Trophoblast cell (in vitro differentiated cells and primary cell): ENCODE data around the gene MPLKIP.
A peak's percentile ranks its signal among the peaks of the same experiment; 100 is the strongest.
"Not testable (repeated sequence)": the region's sequence is repeated elsewhere in the genome, so short reads cannot be mapped to it uniquely, and the experiment has no call there.

Experiments used
- DNase-seq, 2 donors: peaks; one replicate each; pipeline ENCODE4 v3.0.0-alpha.2; 2016
- H2AFZ ChIP-seq: 2 replicates; pipeline ENCODE4 v1.6.1; 2013; ENCODE audit warnings: low read length, moderate library complexity, mild to moderate bottlenecking; ENCODE audit not compliant: insufficient read depth, poor library complexity
- H2AK5ac ChIP-seq: 2 replicates; pipeline ENCODE4 v1.6.1; 2013; ENCODE audit warnings: mild to moderate bottlenecking, low read length
- H2BK120ac ChIP-seq: 2 replicates; pipeline ENCODE4 v1.6.1; 2013; ENCODE audit warnings: low read length, mild to moderate bottlenecking, moderate library complexity; ENCODE audit not compliant: insufficient read depth, poor library complexity
- H2BK12ac ChIP-seq: 2 replicates; pipeline ENCODE4 v1.6.1; 2013; ENCODE audit warnings: mild to moderate bottlenecking, low read length, moderate library complexity
- H2BK5ac ChIP-seq: 2 replicates; pipeline ENCODE4 v1.6.1; 2013; ENCODE audit warnings: low read length, low read depth, moderate library complexity, mild to moderate bottlenecking; ENCODE audit not compliant: poor library complexity
- H3K14ac ChIP-seq: 2 replicates; pipeline ENCODE4 v1.6.1; 2013; ENCODE audit warnings: mild to moderate bottlenecking, low read length
- H3K18ac ChIP-seq: 2 replicates; pipeline ENCODE4 v1.6.1; 2013; ENCODE audit warnings: mild to moderate bottlenecking, low read length
- H3K23ac ChIP-seq: 2 replicates; pipeline ENCODE4 v1.6.1; 2013; ENCODE audit warnings: low read length
- H3K27ac ChIP-seq: 2 replicates; pipeline ENCODE4 v1.5.1; 2013; ENCODE audit warnings: low read depth, mild to moderate bottlenecking, inconsistent platforms, low read length, moderate library complexity
- H3K27me3 ChIP-seq: 2 replicates; pipeline ENCODE4 v1.6.1; 2013; ENCODE audit warnings: inconsistent platforms, mild to moderate bottlenecking, low read length, moderate library complexity; ENCODE audit not compliant: insufficient read depth
- H3K36me3 ChIP-seq, 2 experiments: 1 replicate in 1 of 2; 2 replicates in 1 of 2; pipeline ENCODE4 v1.6.1; 2013; ENCODE audit warnings: low read length in 2 of 2, mild to moderate bottlenecking in 2 of 2, moderate library complexity in 1 of 2; ENCODE audit not compliant: insufficient read depth in 2 of 2, control insufficient read depth in 1 of 2
- H3K4ac ChIP-seq: 2 replicates; pipeline ENCODE4 v1.6.1; 2013; ENCODE audit warnings: low read depth, mild to moderate bottlenecking, low read length, moderate library complexity
- H3K4me1 ChIP-seq, 2 experiments: 1 replicate in 1 of 2; 2 replicates in 1 of 2; pipeline ENCODE4 v1.6.1; 2013; ENCODE audit warnings: low read length in 2 of 2, mild to moderate bottlenecking in 2 of 2, moderate library complexity in 1 of 2; ENCODE audit not compliant: insufficient read depth in 2 of 2, control insufficient read depth in 1 of 2
- H3K4me2 ChIP-seq: 2 replicates; pipeline ENCODE4 v1.6.1; 2013; ENCODE audit warnings: inconsistent platforms, mild to moderate bottlenecking, low read length, moderate library complexity
- H3K4me3 ChIP-seq: 2 replicates; pipeline ENCODE4 v1.5.1; 2013; ENCODE audit warnings: mild to moderate bottlenecking, low read depth, low read length, inconsistent platforms
- H3K79me1 ChIP-seq: one replicate; pipeline ENCODE4 v1.6.1; 2013; ENCODE audit warnings: low read length
- H3K79me2 ChIP-seq: 2 replicates; pipeline ENCODE4 v1.6.1; 2013; ENCODE audit warnings: low read length, mild to moderate bottlenecking; ENCODE audit not compliant: control insufficient read depth, insufficient read depth, poor library complexity
- H3K9ac ChIP-seq: 2 replicates; pipeline ENCODE4 v1.6.1; 2013; ENCODE audit warnings: mild to moderate bottlenecking, low read length
- H3K9me3 ChIP-seq: 2 replicates; pipeline ENCODE4 v1.6.1; 2013; ENCODE audit warnings: low read depth, mild to moderate bottlenecking, control low read depth, inconsistent platforms, low read length; ENCODE audit not compliant: insufficient read depth
- H4K12ac ChIP-seq: 2 replicates; pipeline ENCODE4 v1.6.1; 2013; ENCODE audit warnings: low read depth, mild to moderate bottlenecking, low read length, moderate library complexity
- H4K8ac ChIP-seq: 2 replicates; pipeline ENCODE4 v1.6.1; 2013; ENCODE audit warnings: low read depth, mild to moderate bottlenecking, low read length, moderate library complexity
- H4K91ac ChIP-seq: one replicate; pipeline ENCODE4 v1.6.1; 2013; ENCODE audit warnings: low read depth, mild to moderate bottlenecking, low read length, moderate library complexity
- WGBS: extraction: QIAGEN DNeasy Blood & Tissue Kit; methylation state at CpG from one replicate; pipeline ENCODE4 v1.1.7; 2013; ENCODE audit warnings: missing lambda C conversion rate; ENCODE audit not compliant: insufficient read length, insufficient coverage; ENCODE audit errors: extremely low coverage; 5-methylcytosine and 5-hydroxymethylcytosine counted together

The MPLKIP gene

GRCh38 chr7:40175256-40175655 lies 40.8 kb upstream of the MPLKIP start:
- H3K23ac ChIP-seq, H2BK12ac ChIP-seq, H2BK5ac ChIP-seq, H2AK5ac ChIP-seq, H3K9ac ChIP-seq, H4K12ac ChIP-seq, H2AFZ ChIP-seq, H3K27me3 ChIP-seq, H3K18ac ChIP-seq, H3K4me3 ChIP-seq, H3K4ac ChIP-seq, H4K91ac ChIP-seq, H4K8ac ChIP-seq, H3K4me2 ChIP-seq, H3K79me2 ChIP-seq, H3K79me1 ChIP-seq, H3K4me1 ChIP-seq, H3K27ac ChIP-seq, H2BK120ac ChIP-seq, H3K14ac ChIP-seq, H3K9me3 ChIP-seq, H3K36me3 ChIP-seq: not testable (repeated sequence)
- no CpG with 5 or more reads among the region's 6 CpGs for WGBS
- peak; percentile 62 to 63 for DNase-seq

- not testable (repeated sequence) for H3K27me3 ChIP-seq, H4K12ac ChIP-seq, H3K23ac ChIP-seq, H3K9me3 ChIP-seq, H3K18ac ChIP-seq, H3K4ac ChIP-seq, H3K4me2 ChIP-seq, H2AK5ac ChIP-seq, H3K79me2 ChIP-seq, H2BK5ac ChIP-seq, H3K36me3 ChIP-seq, H3K14ac ChIP-seq, H2BK12ac ChIP-seq, H3K79me1 ChIP-seq, H3K9ac ChIP-seq, H2AFZ ChIP-seq, DNase-seq, H4K91ac ChIP-seq, H3K27ac ChIP-seq, H2BK120ac ChIP-seq, H4K8ac ChIP-seq, H3K4me1 ChIP-seq, H3K4me3 ChIP-seq
- WGBS = no CpG with 5 or more reads among the region's 13 CpGs
These were observed 38.7 kb upstream of the MPLKIP start for GRCh38 chr7:40173121-40173520.

- H4K12ac ChIP-seq, H2AK5ac ChIP-seq, H3K79me1 ChIP-seq, H3K4me1 ChIP-seq, H3K23ac ChIP-seq, DNase-seq, H3K27me3 ChIP-seq, H3K4me2 ChIP-seq, H2BK5ac ChIP-seq, H3K79me2 ChIP-seq, H4K91ac ChIP-seq, H3K4ac ChIP-seq, H3K14ac ChIP-seq, H2AFZ ChIP-seq, H3K27ac ChIP-seq, H2BK12ac ChIP-seq, H3K9me3 ChIP-seq, H3K4me3 ChIP-seq, H3K36me3 ChIP-seq, H2BK120ac ChIP-seq, H3K9ac ChIP-seq, H3K18ac ChIP-seq, H4K8ac ChIP-seq: not testable (repeated sequence)
- no CpG with 5 or more reads among the region's 3 CpGs for WGBS
These were observed 33.8 kb upstream of the MPLKIP start for GRCh38 chr7:40168266-40168665.

GRCh38 chr7:40167291-40167690 lies 32.9 kb upstream of the MPLKIP start:
- DNase-seq = no peak
- Histone ChIP-seq H3K14ac (no peak overlapping the region), H2BK5ac (no peak overlapping the region), H3K4ac (no peak overlapping the region), H3K36me3 (no peaks in the 10 kb centered on the region), H3K4me1 (no peaks in the 10 kb centered on the region), H3K9ac (no peak overlapping the region), H3K23ac (no peak overlapping the region), H2BK120ac (no peak overlapping the region), H2BK12ac (no peak overlapping the region), H3K4me2 (no peak overlapping the region), H3K18ac (no peak overlapping the region), H3K27me3 (no peaks in the 10 kb centered on the region), H3K79me1 (no peaks in the 10 kb centered on the region), H3K9me3 (peaks cover 2% of the 10 kb centered on the region), H3K79me2 (no peaks in the 10 kb centered on the region), H3K27ac (no peak overlapping the region), H3K4me3 (no peak overlapping the region), H4K12ac (no peak overlapping the region), H4K8ac (no peak overlapping the region), H2AFZ (no peak overlapping the region), H4K91ac (no peak overlapping the region), H2AK5ac (no peak overlapping the region)
- WGBS = no CpG with 5 or more reads among the region's 3 CpGs
